GM12878 (cell line): Measurements from ENCODE around the gene MXRA7. TPM values are rescaled to one million over a fixed set of nuclear protein-coding genes. Genes with fewer than 3 reads are reported as not detected.

ENCODE experiments used
- ATAC-seq: fragments of 200-7000 bp; cut with Tn5 transposase; 3 replicates; pipeline ENCODE4 v1.9.1; 2020; ENCODE audit warnings: mild to moderate bottlenecking, moderate library complexity
- BruUV-seq: library from RNA; stranded (reverse); fragments of 400-500 nt; replicated peaks from 2 replicates; lab custom pipeline; 2021; lab: Mats Ljungman, UMichigan
- CTCF ChIA-PET: fragments of 300-600 bp; sonication (Branson Sonifier 250); formaldehyde crosslinking; extraction: SDS; loops from one replicate; lab custom pipeline; 2021; ENCODE audit warnings: inconsistent platforms; lab: Yijun Ruan, JAX
- POLR2A ChIA-PET: fragments of 350-600 bp; formaldehyde crosslinking; extraction: SDS; loops from one replicate; lab custom pipeline; 2021; ENCODE audit warnings: inconsistent platforms; lab: Charles Lee
- RAD21 ChIA-PET: fragments of 300-600 bp; sonication (Branson Sonifier 250); formaldehyde crosslinking; loops from one replicate; lab custom pipeline; 2023; ENCODE audit warnings: antibody characterized with exemption; ENCODE audit not compliant: unreplicated experiment; lab: Charles Lee
- SMC1A ChIA-PET: fragments of 300-600 bp; sonication (Branson Sonifier 250); formaldehyde crosslinking; loops from one replicate; lab custom pipeline; 2023; ENCODE audit not compliant: unreplicated experiment, uncharacterized antibody; lab: Charles Lee
- DNase-seq: peaks from one replicate; pipeline ENCODE4 v3.0.0-alpha.2; 2011; ENCODE audit warnings: low read depth, low spot score
- FAIRE-seq: peaks from 3 replicates; lab custom pipeline; 2011; peaks lifted over from hg19 to GRCh38; lab: Jason Lieb, UNC
- H2AFZ ChIP-seq: 2 replicates; pipeline ENCODE4 v1.6.0; 2011; ENCODE audit warnings: low read depth, low read length, control low read depth; ENCODE audit not compliant: control insufficient read depth
- H3K27ac ChIP-seq: 2 replicates; pipeline ENCODE4 v1.5.1; 2011; ENCODE audit warnings: control low read depth; ENCODE audit not compliant: control insufficient read depth, insufficient read depth
- H3K27me3 ChIP-seq, 2 experiments: replicated peaks in 1 of 2; 2 replicates each; pipeline versions ENCODE4 v1.6.0 to v1.6.1; 2011; ENCODE audit warnings: low read length in 1 of 2; ENCODE audit not compliant: control insufficient read depth in 2 of 2, insufficient read depth in 2 of 2
- H3K36me3 ChIP-seq, 2 experiments: 2 replicates each; pipeline ENCODE4 v1.5.1; 2011; ENCODE audit warnings: low read length in 1 of 2; ENCODE audit not compliant: control insufficient read depth in 2 of 2, insufficient read depth in 2 of 2
- H3K4me1 ChIP-seq: 2 replicates; pipeline ENCODE4 v1.6.1; 2011; ENCODE audit warnings: mild to moderate bottlenecking, low read length, moderate library complexity, mixed read lengths; ENCODE audit not compliant: control insufficient read depth, insufficient read depth
- H3K4me2 ChIP-seq: 2 replicates; pipeline ENCODE4 v1.6.0; 2011; ENCODE audit warnings: control low read depth; ENCODE audit not compliant: control insufficient read depth, insufficient read depth
- H3K4me3 ChIP-seq: fragments of 200-600 bp; sonication (generic); 2 replicates; pipeline ENCODE4 v1.5.1; 2016
- H3K79me2 ChIP-seq: 2 replicates; pipeline ENCODE4 v1.6.0; 2011; ENCODE audit warnings: low read length; ENCODE audit not compliant: control insufficient read depth, insufficient read depth
- H3K9ac ChIP-seq: 2 replicates; pipeline ENCODE4 v1.8.0; 2011; ENCODE audit warnings: low read length, control low read depth, mixed read lengths; ENCODE audit not compliant: control insufficient read depth, insufficient read depth
- H3K9me3 ChIP-seq: replicated peaks from 3 replicates; pipeline ENCODE4 v1.5.1; 2011; ENCODE audit warnings: mild to moderate bottlenecking, low read length; ENCODE audit not compliant: control insufficient read depth, insufficient read depth
- H4K20me1 ChIP-seq: 2 replicates; pipeline ENCODE4 v1.6.0; 2011; ENCODE audit not compliant: control insufficient read depth, insufficient read depth
- ATF3 ChIP-seq: IDR thresholded peaks from 2 replicates; pipeline ENCODE4 v1.6.1; 2011; ENCODE audit warnings: low read depth, mild to moderate bottlenecking, low read length, moderate library complexity, borderline replicate concordance; ENCODE audit errors: extremely low read depth
- BCL11A ChIP-seq: IDR thresholded peaks from 2 replicates; pipeline ENCODE4 v1.6.1; 2011; ENCODE audit warnings: low read depth, low read length
- BCL3 ChIP-seq: IDR thresholded peaks from 2 replicates; pipeline ENCODE4 v1.6.1; 2011; ENCODE audit warnings: borderline replicate concordance, low read depth, mild to moderate bottlenecking, moderate library complexity, low read length; ENCODE audit not compliant: insufficient read depth, poor library complexity, severe bottlenecking
- CBFB ChIP-seq: IDR thresholded peaks from 2 replicates; pipeline ENCODE4 v1.6.1; 2016; ENCODE audit warnings: antibody characterized with exemption, low read depth
- CBX5 ChIP-seq: sonication (generic); IDR thresholded peaks from 2 replicates; pipeline ENCODE4 v1.6.1; 2016; ENCODE audit warnings: low read depth, moderate library complexity, mild to moderate bottlenecking, inconsistent platforms
- EED ChIP-seq: sonication (generic); IDR thresholded peaks from 2 replicates; pipeline ENCODE4 v1.6.1; 2016; ENCODE audit warnings: antibody characterized with exemption, low read depth
- ELK1 ChIP-seq: IDR thresholded peaks from 2 replicates; pipeline ENCODE4 v1.6.1; 2012; ENCODE audit warnings: low read depth, low read length, improper control_type of control experiment
- FOXM1 ChIP-seq: IDR thresholded peaks from 2 replicates; pipeline ENCODE4 v1.6.1; 2012; ENCODE audit warnings: low read depth, mild to moderate bottlenecking, inconsistent platforms, low read length, moderate library complexity
- IRF3 ChIP-seq: fragments of 450-650 bp; IDR thresholded peaks from 2 replicates; pipeline ENCODE4 v1.6.1; 2014; ENCODE audit warnings: mild to moderate bottlenecking
- NFYB ChIP-seq: IDR thresholded peaks from 2 replicates; pipeline ENCODE4 v1.6.1; 2011; ENCODE audit warnings: low read depth, mild to moderate bottlenecking, low read length, improper control_type of control experiment, moderate library complexity; ENCODE audit not compliant: insufficient read depth
- POLR2AphosphoS5 ChIP-seq: IDR thresholded peaks from 2 replicates; pipeline ENCODE4 v1.6.1; 2011; ENCODE audit warnings: mild to moderate bottlenecking, low read length, inconsistent platforms
- RAD51 ChIP-seq: fragments of 450-650 bp; IDR thresholded peaks from 2 replicates; pipeline ENCODE4 v1.6.1; 2016; ENCODE audit warnings: moderate library complexity, mild to moderate bottlenecking, inconsistent platforms
- REST ChIP-seq: IDR thresholded peaks from 2 replicates; pipeline ENCODE4 v1.6.1; 2012; ENCODE audit warnings: mild to moderate bottlenecking, low read depth, low read length
- SMAD1 ChIP-seq: fragments of 450-650 bp; IDR thresholded peaks from 2 replicates; pipeline ENCODE4 v1.6.1; 2018; ENCODE audit warnings: mild to moderate bottlenecking, low read depth; ENCODE audit not compliant: partially characterized antibody
- SMC3 ChIP-seq: IDR thresholded peaks from 2 replicates; pipeline ENCODE4 v1.6.1; 2011; ENCODE audit warnings: low read length, improper control_type of control experiment, borderline replicate concordance
- SREBF1 ChIP-seq: IDR thresholded peaks from 2 replicates; pipeline ENCODE4 v1.6.1; 2012; ENCODE audit warnings: mild to moderate bottlenecking, low read length
- TARDBP ChIP-seq: IDR thresholded peaks from 2 replicates; pipeline ENCODE4 v1.6.1; 2016; ENCODE audit warnings: borderline replicate concordance
- WRNIP1 ChIP-seq: IDR thresholded peaks from 2 replicates; pipeline ENCODE4 v1.6.1; 2011; ENCODE audit warnings: low read depth, low read length, improper control_type of control experiment, borderline replicate concordance
- WGBS: methylation state at CpG from one replicate; pipeline ENCODE4 v1.1.6; 2016; ENCODE audit warnings: low lambda C conversion rate; ENCODE audit not compliant: insufficient replicate concordance, insufficient coverage; ENCODE audit errors: missing lambda C conversion rate; 5-methylcytosine and 5-hydroxymethylcytosine counted together
- in situ Hi-C: fragments of 300-500 bp; cut with MboI; formaldehyde crosslinking; loops from 9 replicates; pipeline ENCODE4 v1.14.3; 2018; ENCODE audit warnings: mixed read lengths
- intact Hi-C: fragments of 100-400 bp; cut with micrococcal nuclease; formaldehyde crosslinking; loops from one replicate; pipeline ENCODE4 v1.14.2; 2022; ENCODE audit not compliant: unreplicated experiment
- polyA plus RNA-seq, 11 experiments: library from polyadenylated mRNA; depleted of rRNA in 4 of 11; unstranded in 6 of 11; stranded (reverse) in 5 of 11; fragments of >200 nt; fragmentation: Nextera tagmentation in 4 of 11; fragmentation: Illumina TruSeq in 1 of 11; extraction: Ambion mirVana in 4 of 11; extraction: Trizol in 1 of 11; gene quantifications; 1 replicate in 1 of 11; 2 replicates in 10 of 11; pipeline versions ENCODE4 v1.2.1 to v1.2.3, GENCODE V29; 2011 to 2016; ENCODE audit warnings: inconsistent platforms in 2 of 11, missing spikeins in 2 of 11, low read depth in 1 of 11
- total RNA-seq, 4 experiments: library from RNA; depleted of rRNA in 3 of 4; stranded (reverse); fragments of >200 nt in 3 of 4; fragmentation: Illumina TruSeq in 1 of 4; extraction: Trizol in 1 of 4; gene quantifications; 2 replicates each; pipeline versions ENCODE4 v1.2.1 to v1.2.3, GENCODE V29; 2013 to 2021

The MXRA7 gene
- total and polyA plus RNA-seq, 10 of the 15 experiments (the other 5 are each of a cell fraction or from before 2014, with no cell fraction given): 0.03 to 2.0 (median 0.33) TPM

GRCh38 chr17:76672892-76673291, 37.9 kb downstream of the MXRA7 start:
- Histone ChIP-seq H2AFZ (no peak overlapping the region), H3K27ac (no peak overlapping the region), H3K4me3 (no peak overlapping the region), H3K79me2 (no peaks in the 10 kb centered on the region), H3K4me2 (no peak overlapping the region), H3K4me1 (peaks cover 5% of the 10 kb centered on the region), H3K27me3 (no peaks in the 10 kb centered on the region; a peak in 1 of 4 replicates), H3K36me3 (no peaks in the 10 kb centered on the region), H4K20me1 (no peaks in the 10 kb centered on the region), H3K9me3 (no peaks in the 10 kb centered on the region; the same call in 2 of the 3 replicates), H3K9ac (no peak overlapping the region)
- no TSS peak for BruUV-seq
- CTCF ChIA-PET: interaction anchor here (2.7 kb wide), 1 partner anchor 9 kb away, joined by 27 read pairs; no protein-coding TSS in a partner anchor
- no peak for DNase-seq
- RAD21 ChIA-PET: interaction anchor here (2.0 kb wide), 1 partner anchor 8 kb away, joined by 11 read pairs; no protein-coding TSS in a partner anchor
- 98% methylated on average over 3 of the region's 3 CpGs for WGBS
- POLR2A ChIA-PET: no interaction called here
- FAIRE-seq: no peak
- no peak for ATAC-seq
- SMC1A ChIA-PET: no interaction called here
- in situ Hi-C loops (no loop called here), intact Hi-C loops (no loop called here)
- TF ChIP-seq ATF3 (no peak), ELK1 (no peak), CBX5 (no peak), SREBF1 (no peak), EED (no peak), BCL11A (no peak), BCL3 (no peak), POLR2AphosphoS5 (no peak), IRF3 (no peak), REST (no peak), RAD51 (no peak), SMC3 (no peak), TARDBP (no peak), CBFB (no peak), WRNIP1 (no peak), NFYB (no peak), FOXM1 (no peak), SMAD1 (no peak)
